Stomach (tissue), 9 donors: ENCODE data around the gene TANC1. TPM values are rescaled to one million over a fixed set of nuclear protein-coding genes. Genes with fewer than 3 reads are reported as not detected.

ENCODE experiments used
- DNase-seq, 2 donors: peaks; one replicate each; pipeline versions ENCODE4 v3.0.0 to v3.0.0-alpha.2; 2013 to 2019
- H3K27ac ChIP-seq, 5 donors: fragments of 200-600 bp in 4 of 5; sonication (generic) in 4 of 5; one replicate each; pipeline ENCODE4 v1.5.1; 2013 to 2019; ENCODE audit warnings: mild to moderate bottlenecking in 1 of 5, moderate library complexity in 1 of 5
- H3K27me3 ChIP-seq, 3 donors: fragments of 200-600 bp; sonication (generic); one replicate each; pipeline ENCODE4 v1.5.1; 2017 to 2019; ENCODE audit warnings: mixed run types in 1 of 3
- H3K36me3 ChIP-seq, 4 donors: fragments of 200-600 bp; sonication (generic); 1 replicate in 3 of 4; 2 replicates in 1 of 4; pipeline ENCODE4 v1.5.1; 2016 to 2019
- H3K4me1 ChIP-seq, 4 donors: fragments of 200-600 bp; sonication (generic); one replicate each; pipeline ENCODE4 v1.5.1; 2016 to 2019
- H3K4me3 ChIP-seq, 4 donors: fragments of 200-600 bp; sonication (generic) in 3 of 4; one replicate each; pipeline ENCODE4 v1.5.1; 2016 to 2019; ENCODE audit warnings: mild to moderate bottlenecking in 1 of 4
- H3K9me3 ChIP-seq, 4 donors: fragments of 200-600 bp; sonication (generic); one replicate each; pipeline ENCODE4 v1.5.1; 2016 to 2019
- EP300 ChIP-seq: sonication (generic); formaldehyde crosslinking; IDR thresholded peaks from one replicate; pipeline ENCODE4 v1.6.1; 2017; ENCODE audit warnings: antibody characterized with exemption
- POLR2A ChIP-seq, 4 donors: fragments of 450-650 bp; IDR thresholded peaks; one replicate each; pipeline ENCODE4 v1.6.1; 2016; ENCODE audit warnings: antibody characterized with exemption in 4 of 4, control low read depth in 2 of 4, mild to moderate bottlenecking in 1 of 4, moderate library complexity in 1 of 4
- POLR2AphosphoS5 ChIP-seq, 3 donors: sonication (generic); formaldehyde crosslinking; IDR thresholded peaks; one replicate each; pipeline ENCODE4 v1.6.1; 2016; ENCODE audit warnings: antibody characterized with exemption in 3 of 3
- WGBS, 5 donors: extraction: QIAGEN DNeasy Blood & Tissue Kit in 3 of 5; methylation state at CpG; one replicate each; pipeline versions ENCODE4 v1.1.5 to v1.1.7; 2013 to 2018; 5-methylcytosine and 5-hydroxymethylcytosine counted together
- intact Hi-C: fragments of 100-400 bp; cut with DNase I; formaldehyde crosslinking; loops from one replicate; pipeline ENCODE4 v1.15.1; 2023; ENCODE audit warnings: low total_unique reads
- polyA plus RNA-seq, 3 donors: library from polyadenylated mRNA; stranded (reverse); fragments of 200-250 nt; gene quantifications; one replicate each; pipeline ENCODE4 v1.2.3, GENCODE V29; 2013
- total RNA-seq, 5 donors: library from RNA; depleted of rRNA; stranded (reverse); fragments of >200 nt; gene quantifications; one replicate each; pipeline versions ENCODE4 v1.1.0 to v1.2.3, GENCODE V29; 2014 to 2016
- TF ChIP-seq, protein P1 (sequence below), 7 experiments: fragments of 450-650 bp in 4 of 7; fragments of 200-600 bp in 3 of 7; sonication (generic) in 3 of 7; IDR thresholded peaks; one replicate each; pipeline ENCODE4 v1.5.1; 2016 to 2019; ENCODE audit warnings: antibody characterized with exemption in 7 of 7, control low read depth in 2 of 7, mild to moderate bottlenecking in 1 of 7
- donor health status: healthy with polysubstance abuse.
- donor health status: Bipolar disorder and iron deficiency.
- donor health status: healthy.

The TANC1 gene
- total and polyA plus RNA-seq, 8 donors = 4.9 to 59.7 (median 37.7) TPM

DNA sequence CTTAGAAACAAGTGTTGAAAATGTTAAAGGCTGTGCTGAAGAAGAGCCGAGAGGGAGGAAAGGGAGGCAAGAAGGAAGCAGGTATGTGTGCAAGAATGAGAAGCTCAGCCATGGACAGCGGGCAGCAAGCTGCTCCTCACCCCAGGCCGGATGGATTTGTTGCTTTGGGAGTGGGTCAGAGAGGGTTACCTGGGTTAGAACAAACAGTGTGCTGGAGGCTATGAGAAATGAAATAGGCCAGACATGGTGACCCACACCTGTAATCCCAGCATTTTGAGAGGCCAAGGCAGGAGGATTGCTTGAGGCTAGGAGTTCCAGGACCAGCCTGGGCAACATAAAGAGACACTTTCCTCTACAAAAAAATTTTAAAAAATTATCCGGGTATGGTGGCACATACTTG lies 97.5 kb downstream of the TANC1 start:
- H3K9me3 ChIP-seq = no peaks in the 10 kb centered on the region
- no peaks in the 10 kb centered on the region for H3K27me3 ChIP-seq
- 78 to 88% (median 86%) methylated on average over 4 of the region's 4 CpGs for WGBS, 5 donors
- H3K27ac ChIP-seq = no peak overlapping the region
- H3K4me1 ChIP-seq = peaks cover 8 to 45% (median 30%) of the 10 kb centered on the region in 4 donors
- DNase-seq = no peak
- H3K36me3 ChIP-seq = peaks cover 0 to 5% (median 2%) of the 10 kb centered on the region in 4 donors
- intact Hi-C loops = no loop called here
- H3K4me3 ChIP-seq = no peak overlapping the region
- TF ChIP-seq EP300 (no peak), POLR2A (IDR thresholded peaks at IDR 0.05) (no peak), POLR2AphosphoS5 (IDR thresholded peaks at IDR 0.05) (no peak)
- TF ChIP-seq, protein P1, sequence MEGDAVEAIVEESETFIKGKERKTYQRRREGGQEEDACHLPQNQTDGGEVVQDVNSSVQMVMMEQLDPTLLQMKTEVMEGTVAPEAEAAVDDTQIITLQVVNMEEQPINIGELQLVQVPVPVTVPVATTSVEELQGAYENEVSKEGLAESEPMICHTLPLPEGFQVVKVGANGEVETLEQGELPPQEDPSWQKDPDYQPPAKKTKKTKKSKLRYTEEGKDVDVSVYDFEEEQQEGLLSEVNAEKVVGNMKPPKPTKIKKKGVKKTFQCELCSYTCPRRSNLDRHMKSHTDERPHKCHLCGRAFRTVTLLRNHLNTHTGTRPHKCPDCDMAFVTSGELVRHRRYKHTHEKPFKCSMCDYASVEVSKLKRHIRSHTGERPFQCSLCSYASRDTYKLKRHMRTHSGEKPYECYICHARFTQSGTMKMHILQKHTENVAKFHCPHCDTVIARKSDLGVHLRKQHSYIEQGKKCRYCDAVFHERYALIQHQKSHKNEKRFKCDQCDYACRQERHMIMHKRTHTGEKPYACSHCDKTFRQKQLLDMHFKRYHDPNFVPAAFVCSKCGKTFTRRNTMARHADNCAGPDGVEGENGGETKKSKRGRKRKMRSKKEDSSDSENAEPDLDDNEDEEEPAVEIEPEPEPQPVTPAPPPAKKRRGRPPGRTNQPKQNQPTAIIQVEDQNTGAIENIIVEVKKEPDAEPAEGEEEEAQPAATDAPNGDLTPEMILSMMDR (IDR thresholded peaks at IDR 0.05) = no peak

DNA sequence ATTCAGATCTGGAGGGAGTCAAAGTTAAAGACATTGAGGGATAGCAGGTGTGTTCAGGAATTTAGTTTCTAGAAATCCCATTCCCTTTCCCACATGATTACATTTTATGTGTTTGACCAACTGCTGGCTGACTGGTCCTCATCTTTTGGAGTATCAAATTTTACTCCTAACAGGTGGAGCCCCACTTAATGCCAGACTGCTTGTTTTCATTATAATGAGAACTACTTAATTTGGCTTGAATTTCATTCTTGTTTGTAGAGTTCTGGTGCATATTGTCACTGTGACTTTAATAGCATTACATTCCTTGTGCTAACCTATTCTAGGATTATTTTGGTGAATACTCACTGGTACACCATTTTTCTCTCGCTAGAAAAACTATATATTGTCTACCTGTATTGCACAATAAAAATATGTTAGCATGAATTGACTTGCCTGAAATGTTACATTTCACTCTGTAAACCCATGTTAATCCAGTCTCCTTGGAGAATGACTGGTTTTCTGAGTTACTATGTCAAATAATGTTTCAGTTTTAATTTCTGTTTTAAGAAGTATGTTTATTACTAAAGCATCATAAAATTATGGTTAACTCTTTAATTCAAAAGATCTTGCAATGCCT lies 98.2 kb downstream of the TANC1 start:
- Histone ChIP-seq H3K4me3 (no peak overlapping the region), H3K9me3 (no peaks in the 10 kb centered on the region), H3K27me3 (no peaks in the 10 kb centered on the region), H3K36me3 (peaks cover 0 to 5% (median 2%) of the 10 kb centered on the region in 4 donors), H3K4me1 (peaks cover 8 to 49% (median 31%) of the 10 kb centered on the region in 4 donors), H3K27ac (no peak overlapping the region)
- WGBS, 5 donors = 81 to 95% (median 91%) methylated on average over 1 of the region's 1 CpG
- DNase-seq = no peak
- intact Hi-C loops = no loop called here
- TF ChIP-seq, protein P1 (IDR thresholded peaks at IDR 0.05) = no peak
- no peak for TF ChIP-seq POLR2AphosphoS5 (IDR thresholded peaks at IDR 0.05)
- no peak for TF ChIP-seq POLR2A (IDR thresholded peaks at IDR 0.05)
- no peak for TF ChIP-seq EP300

DNA sequence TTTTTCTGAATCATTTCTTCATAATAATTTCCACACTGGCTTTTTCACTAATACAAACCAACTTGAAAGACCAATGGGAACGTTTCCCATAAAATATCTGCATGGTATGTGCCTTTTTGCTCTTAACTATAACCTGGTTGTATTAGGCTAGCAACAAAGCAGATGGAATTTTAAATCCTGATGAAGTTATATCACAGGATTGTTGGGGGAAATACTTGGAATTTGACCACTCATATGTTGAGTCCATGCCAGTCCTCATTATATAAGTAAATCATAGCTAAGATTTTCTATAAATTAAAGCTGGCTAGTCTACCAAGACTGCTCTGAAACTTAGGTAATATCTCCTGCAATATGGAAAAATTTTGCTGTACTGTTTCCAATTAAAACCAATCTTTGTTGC lies 99.5 kb downstream of the TANC1 start:
- Histone ChIP-seq H3K9me3 (no peaks in the 10 kb centered on the region), H3K27ac (no peak overlapping the region), H3K27me3 (no peaks in the 10 kb centered on the region), H3K4me1 (peaks cover 9 to 51% (median 37%) of the 10 kb centered on the region in 4 donors), H3K4me3 (no peak overlapping the region), H3K36me3 (peaks cover 0 to 5% (median 2%) of the 10 kb centered on the region in 4 donors)
- TF ChIP-seq POLR2A (IDR thresholded peaks at IDR 0.05) (no peak), EP300 (no peak), POLR2AphosphoS5 (IDR thresholded peaks at IDR 0.05) (no peak)
- TF ChIP-seq, protein P1 (IDR thresholded peaks at IDR 0.05) = no peak
- intact Hi-C loops = no loop called here
- WGBS, 5 donors = 69 to 89% (median 87%) methylated on average over 1 of the region's 1 CpG
- no peak for DNase-seq

DNA sequence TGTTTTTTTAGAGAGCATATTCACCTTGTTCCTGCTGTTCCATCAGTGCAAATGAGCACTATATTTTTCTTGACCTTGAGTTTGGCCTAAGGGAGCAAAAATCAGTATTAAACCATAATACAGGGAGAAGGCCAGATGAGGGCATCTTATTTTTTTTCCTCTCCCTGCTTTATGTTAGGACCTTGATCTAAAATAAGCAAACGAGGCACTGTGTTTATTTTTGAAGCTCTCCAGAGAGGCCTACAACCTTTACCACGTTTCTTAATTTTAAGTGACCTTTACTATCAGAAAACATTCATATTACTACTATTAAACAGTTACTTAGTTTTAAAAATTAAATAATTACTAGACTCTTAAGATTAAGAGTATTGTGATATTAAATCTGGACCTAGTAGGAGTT lies 100.8 kb downstream of the TANC1 start:
- Histone ChIP-seq H3K36me3 (peaks cover 0 to 5% (median 2%) of the 10 kb centered on the region in 4 donors), H3K9me3 (no peaks in the 10 kb centered on the region), H3K27me3 (no peaks in the 10 kb centered on the region), H3K4me3 (no peak overlapping the region), H3K27ac (peak overlapping the region in 1 of 5 donors; percentile 29), H3K4me1 (peaks cover 11 to 51% (median 36%) of the 10 kb centered on the region in 4 donors)
- DNase-seq = no peak
- 6 to 41% (median 24%) methylated on average over 2 of the region's 2 CpGs for WGBS, 5 donors
- TF ChIP-seq, protein P1 (IDR thresholded peaks at IDR 0.05) = no peak
- no peak for TF ChIP-seq POLR2A (IDR thresholded peaks at IDR 0.05)
- no peak for TF ChIP-seq POLR2AphosphoS5 (IDR thresholded peaks at IDR 0.05)
- TF ChIP-seq EP300 = no peak
- intact Hi-C loops = no loop called here
